IPS DF 6.9 (cell line): ENCODE measurements around the gene TTC21B.

Experiments used
- DNase-seq: peaks from one replicate; pipeline ENCODE4 v3.0.0-alpha.2; 2013; ENCODE audit warnings: low read depth, low spot score
- H3K27ac ChIP-seq: one replicate; pipeline ENCODE4 v1.5.1; 2013; ENCODE audit warnings: low read length, control low read depth
- H3K27me3 ChIP-seq: 2 replicates; pipeline ENCODE4 v1.6.1; 2013; ENCODE audit warnings: mild to moderate bottlenecking, low read length; ENCODE audit not compliant: control insufficient read depth, insufficient read depth
- H3K36me3 ChIP-seq: 2 replicates; pipeline ENCODE4 v1.6.1; 2013; ENCODE audit warnings: low read length; ENCODE audit not compliant: control insufficient read depth, insufficient read depth
- H3K4me1 ChIP-seq: 2 replicates; pipeline ENCODE4 v1.6.1; 2013; ENCODE audit warnings: low read length; ENCODE audit not compliant: control insufficient read depth, insufficient read depth
- H3K4me3 ChIP-seq: 2 replicates; pipeline ENCODE4 v1.5.1; 2013; ENCODE audit warnings: mild to moderate bottlenecking, low read length
- H3K9me3 ChIP-seq: 2 replicates; pipeline ENCODE4 v1.6.1; 2013; ENCODE audit warnings: low read length, inconsistent platforms; ENCODE audit not compliant: control insufficient read depth, insufficient read depth
- whole genome bisulfite sequencing: extraction: QIAGEN DNeasy Blood & Tissue Kit; methylation state at CpG from one replicate; pipeline ENCODE4 v1.1.7; 2013; ENCODE audit warnings: mixed read lengths, missing lambda C conversion rate; ENCODE audit not compliant: insufficient read length, insufficient coverage; 5-methylcytosine and 5-hydroxymethylcytosine counted together

TTC21B gene

DNA sequence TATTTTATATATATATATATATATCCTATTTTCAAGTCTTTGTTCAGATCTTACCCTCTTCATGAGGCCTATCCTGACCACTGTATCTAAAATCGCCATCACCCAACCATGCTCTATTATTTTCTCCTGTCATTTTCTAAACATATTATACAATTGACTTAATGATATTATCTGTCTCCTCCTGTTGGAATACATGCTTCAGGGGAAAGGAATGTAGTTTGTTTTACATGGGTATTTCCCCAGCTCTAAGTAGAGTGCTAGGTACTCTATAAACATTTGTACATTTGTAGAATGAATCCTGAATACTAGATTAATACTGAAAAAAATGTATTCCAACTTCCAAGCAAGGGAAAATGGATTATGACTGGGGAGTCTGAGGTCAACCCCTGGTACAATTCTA lies 26.2 kb downstream of the TTC21B start:
- H3K4me1 ChIP-seq: no peaks in the 10 kb centered on the region
- H3K27me3 ChIP-seq: no peaks in the 10 kb centered on the region
- H3K4me3 ChIP-seq: no peak overlapping the region
- H3K27ac ChIP-seq: no peak overlapping the region
- H3K36me3 ChIP-seq: peaks cover 3% of the 10 kb centered on the region; the same call in 1 of the 2 replicates
- WGBS: no CpG with 5 or more reads among the region's 1 CpG
- no peak for DNase-seq
- H3K9me3 ChIP-seq: no peaks in the 10 kb centered on the region

DNA sequence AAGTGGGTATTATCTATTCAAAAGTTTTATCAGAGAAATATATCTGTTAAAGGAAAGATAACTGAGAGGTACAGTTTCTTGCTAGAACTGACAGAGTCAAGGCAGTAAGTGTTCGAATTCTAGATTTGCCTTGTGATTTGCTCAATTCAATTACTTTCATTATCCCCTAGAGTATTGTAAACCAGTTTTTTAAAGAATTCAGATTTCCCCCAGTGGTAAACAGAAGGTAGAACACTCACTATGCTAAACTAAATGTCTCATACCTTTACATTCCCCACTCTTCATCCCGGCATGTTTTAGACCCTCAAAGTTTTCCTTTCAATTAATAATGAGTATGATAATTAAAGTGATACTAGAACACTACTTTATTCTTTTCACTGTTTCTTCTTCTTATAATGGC lies 28.6 kb downstream of the TTC21B start:
- no CpG with 5 or more reads among the region's 2 CpGs for WGBS
- no peak for DNase-seq
- H3K27me3 ChIP-seq: no peaks in the 10 kb centered on the region
- peaks cover 3% of the 10 kb centered on the region; the same call in 1 of the 2 replicates for H3K36me3 ChIP-seq
- no peak overlapping the region for H3K27ac ChIP-seq
- no peaks in the 10 kb centered on the region for H3K4me1 ChIP-seq
- no peaks in the 10 kb centered on the region for H3K9me3 ChIP-seq
- H3K4me3 ChIP-seq: no peak overlapping the region

DNA sequence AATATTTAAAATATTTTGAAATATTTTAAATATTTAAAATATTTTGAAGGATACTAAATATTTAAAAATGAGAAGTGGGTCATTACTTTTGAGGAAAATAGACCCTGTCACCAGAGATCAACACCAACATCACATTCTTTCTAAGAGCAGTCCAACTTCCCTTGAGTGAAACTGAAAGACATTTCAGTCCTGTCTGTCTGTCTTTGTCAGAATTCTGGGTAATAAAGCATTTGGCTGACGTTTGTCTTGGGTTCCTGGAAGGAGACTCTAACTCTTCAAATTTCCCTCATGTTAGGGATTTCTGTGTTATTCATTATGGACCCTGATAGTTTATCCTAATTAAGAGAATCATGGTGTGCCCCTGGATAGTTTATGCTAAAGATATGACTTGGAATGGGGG lies 32.8 kb downstream of the TTC21B start:
- no peaks in the 10 kb centered on the region for H3K4me1 ChIP-seq
- no peak overlapping the region for H3K27ac ChIP-seq
- H3K27me3 ChIP-seq: no peaks in the 10 kb centered on the region
- H3K36me3 ChIP-seq: no peaks in the 10 kb centered on the region; the same call in 1 of the 2 replicates
- DNase-seq: no peak
- H3K9me3 ChIP-seq: no peaks in the 10 kb centered on the region
- no CpG with 5 or more reads among the region's 1 CpG for WGBS
- H3K4me3 ChIP-seq: no peak overlapping the region

DNA sequence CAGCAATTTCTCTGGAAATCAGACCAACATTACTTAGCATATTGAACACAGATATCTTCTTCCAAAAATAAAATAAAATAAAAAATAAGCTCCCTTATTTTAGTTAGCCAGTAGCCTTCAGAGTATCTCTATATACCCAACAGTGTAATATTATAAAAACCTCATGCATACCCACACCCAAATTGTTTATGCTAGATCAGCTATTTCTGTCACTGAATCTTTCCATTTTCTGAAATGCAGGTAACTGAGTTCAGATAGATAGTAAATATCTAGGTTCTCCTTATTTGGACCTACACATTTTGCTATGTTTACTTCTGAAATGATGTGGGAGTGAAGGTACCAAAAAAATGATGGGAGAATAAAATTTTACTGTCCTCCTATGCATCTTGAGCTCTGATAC lies 39.9 kb downstream of the TTC21B start:
- no peak overlapping the region for H3K27ac ChIP-seq
- no peaks in the 10 kb centered on the region for H3K9me3 ChIP-seq
- H3K4me3 ChIP-seq: no peak overlapping the region
- DNase-seq: no peak
- no peaks in the 10 kb centered on the region for H3K27me3 ChIP-seq
- no peaks in the 10 kb centered on the region; the same call in 1 of the 2 replicates for H3K36me3 ChIP-seq
- H3K4me1 ChIP-seq: no peaks in the 10 kb centered on the region

DNA sequence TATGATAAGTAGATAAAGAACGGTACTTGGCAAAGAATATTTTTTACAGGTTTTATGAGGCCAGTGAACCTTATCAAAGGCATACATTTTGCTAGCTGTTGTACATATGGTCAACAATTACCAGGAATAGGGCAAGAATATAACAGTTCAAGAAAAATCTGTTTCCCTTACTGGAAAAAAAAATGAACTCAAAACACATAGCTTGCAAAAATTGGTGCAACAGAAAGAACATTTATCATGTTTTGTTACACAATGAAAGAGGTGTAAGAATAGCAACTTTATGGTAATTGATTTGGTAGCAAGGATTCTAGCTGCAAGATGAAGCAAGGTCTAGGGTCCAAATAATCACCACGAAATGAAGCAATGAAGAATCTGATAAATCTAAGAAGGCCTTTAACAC lies 41.6 kb downstream of the TTC21B start:
- Histone ChIP-seq H3K36me3 (no peaks in the 10 kb centered on the region; the same call in 1 of the 2 replicates), H3K27ac (no peak overlapping the region)

DNA sequence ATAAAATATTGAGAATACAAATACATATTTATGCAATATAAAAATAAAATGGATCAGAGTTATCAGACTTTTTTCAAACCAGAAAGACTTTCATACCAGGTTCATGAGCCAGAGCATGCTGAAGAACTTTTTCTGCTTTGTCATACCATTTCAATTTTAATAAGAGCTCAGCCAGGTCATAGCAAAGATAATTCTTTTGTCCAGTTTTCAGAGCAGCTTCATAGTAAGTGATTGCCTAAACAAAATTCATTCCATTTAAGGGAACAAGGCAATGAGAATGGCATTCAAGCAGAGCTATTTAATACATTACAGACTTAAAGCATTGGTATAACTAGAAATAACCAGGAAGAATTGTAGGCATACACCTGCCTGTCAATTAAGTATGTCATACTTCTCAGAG lies 42.3 kb downstream of the TTC21B start:
- H3K36me3 ChIP-seq: no peaks in the 10 kb centered on the region; the same call in 1 of the 2 replicates
- no peaks in the 10 kb centered on the region for H3K4me1 ChIP-seq
- DNase-seq: no peak
- H3K4me3 ChIP-seq: no peak overlapping the region
- no peaks in the 10 kb centered on the region for H3K27me3 ChIP-seq
- H3K9me3 ChIP-seq: no peaks in the 10 kb centered on the region
- no peak overlapping the region for H3K27ac ChIP-seq

More for the DNA sequence above, 41.6 kb downstream of the TTC21B start:
- no peak overlapping the region for H3K4me3 ChIP-seq
- no peaks in the 10 kb centered on the region for H3K9me3 ChIP-seq
- H3K27me3 ChIP-seq: no peaks in the 10 kb centered on the region
- WGBS: no CpG with 5 or more reads among the region's 2 CpGs
- DNase-seq: no peak
- no peaks in the 10 kb centered on the region for H3K4me1 ChIP-seq

DNA sequence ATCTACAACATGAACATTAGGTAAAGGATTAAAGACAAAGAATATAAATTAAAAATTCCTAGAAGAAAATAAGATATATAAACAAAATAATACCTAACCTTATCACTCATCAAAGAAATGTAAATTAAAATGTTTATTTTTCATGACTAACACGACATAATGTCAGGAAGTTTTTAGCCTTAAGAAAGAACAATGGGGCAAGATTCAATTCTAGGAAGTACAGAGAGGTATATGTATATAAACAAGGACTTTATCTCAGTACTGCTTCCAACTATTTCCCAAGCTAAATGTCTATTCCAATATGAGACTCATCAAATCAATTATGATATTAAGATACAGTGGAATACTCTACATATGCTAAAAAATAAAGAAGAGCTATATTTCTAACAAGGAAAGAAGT lies 44.1 kb downstream of the TTC21B start:
- no peak overlapping the region for H3K27ac ChIP-seq
- H3K27me3 ChIP-seq: no peaks in the 10 kb centered on the region
- WGBS: no CpG with 5 or more reads among the region's 1 CpG
- no peaks in the 10 kb centered on the region for H3K4me1 ChIP-seq
- no peaks in the 10 kb centered on the region for H3K36me3 ChIP-seq
- no peak for DNase-seq
- H3K9me3 ChIP-seq: no peaks in the 10 kb centered on the region
- H3K4me3 ChIP-seq: no peak overlapping the region

DNA sequence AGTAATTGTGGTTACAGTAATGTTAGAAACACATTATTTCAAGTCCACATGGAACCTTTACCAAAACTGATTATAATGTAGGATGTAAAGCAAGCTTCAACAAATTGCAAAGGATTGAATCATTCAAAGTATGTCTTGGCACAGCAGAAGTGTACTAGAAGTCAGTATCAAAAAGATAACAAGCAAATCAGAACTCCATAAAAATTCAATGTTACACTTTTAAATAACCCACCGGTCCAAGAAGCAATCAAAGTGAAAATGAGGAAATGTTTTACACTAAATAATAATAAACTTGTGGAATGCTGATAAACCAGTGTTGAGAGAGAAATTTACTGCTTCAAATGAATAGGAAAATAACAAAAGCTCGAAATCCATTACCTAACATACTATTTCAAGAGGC lies 47.7 kb downstream of the TTC21B start:
- no peaks in the 10 kb centered on the region for H3K9me3 ChIP-seq
- no peaks in the 10 kb centered on the region for H3K36me3 ChIP-seq
- no CpG with 5 or more reads among the region's 2 CpGs for WGBS
- no peaks in the 10 kb centered on the region for H3K4me1 ChIP-seq
- H3K4me3 ChIP-seq: no peak overlapping the region
- no peak overlapping the region for H3K27ac ChIP-seq
- DNase-seq: no peak
- H3K27me3 ChIP-seq: no peaks in the 10 kb centered on the region

DNA sequence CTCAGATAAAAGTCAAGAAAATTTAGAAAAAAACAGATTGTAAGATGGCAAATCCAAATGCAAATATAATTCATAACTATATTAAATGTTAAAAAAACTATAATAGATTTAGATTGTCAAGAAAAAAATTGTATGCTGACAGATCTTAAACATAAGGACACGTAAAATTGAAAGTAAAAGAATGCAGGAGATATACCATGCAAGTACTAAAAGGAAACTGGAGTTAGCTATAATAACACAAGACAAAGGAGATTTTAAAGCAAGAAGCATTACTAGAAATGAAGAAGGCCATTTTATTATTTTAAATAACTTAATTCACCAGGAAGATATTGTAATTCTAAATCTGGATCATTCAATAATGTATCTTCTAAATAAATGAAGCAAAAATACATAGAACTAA lies 48.3 kb downstream of the TTC21B start:
- Histone ChIP-seq H3K27ac (no peak overlapping the region), H3K27me3 (no peaks in the 10 kb centered on the region), H3K9me3 (no peaks in the 10 kb centered on the region), H3K4me1 (no peaks in the 10 kb centered on the region), H3K4me3 (no peak overlapping the region), H3K36me3 (no peaks in the 10 kb centered on the region)
- WGBS: no CpG with 5 or more reads among the region's 1 CpG
- no peak for DNase-seq

DNA sequence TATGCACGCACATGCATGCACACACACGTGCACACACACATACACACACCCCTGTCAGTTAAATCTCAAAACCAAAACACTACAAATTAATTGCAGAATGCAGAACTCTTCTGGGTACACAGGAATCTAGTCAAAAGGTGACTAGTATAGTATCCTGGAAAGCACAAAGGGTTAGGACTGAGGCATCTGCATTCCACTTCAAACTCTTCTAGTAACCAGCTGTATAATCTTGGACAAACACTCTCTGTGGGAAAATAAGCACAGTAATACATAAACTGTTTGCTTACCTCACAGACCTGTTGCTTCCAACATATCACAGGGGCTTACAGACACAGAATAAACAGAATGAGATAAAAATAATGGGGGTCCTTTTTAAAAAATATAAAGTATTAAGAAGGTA lies 49.1 kb downstream of the TTC21B start:
- Histone ChIP-seq H3K36me3 (no peaks in the 10 kb centered on the region; the same call in 1 of the 2 replicates), H3K9me3 (no peaks in the 10 kb centered on the region), H3K4me3 (no peak overlapping the region), H3K27me3 (no peaks in the 10 kb centered on the region), H3K27ac (no peak overlapping the region), H3K4me1 (no peaks in the 10 kb centered on the region)
- no CpG with 5 or more reads among the region's 2 CpGs for WGBS
- DNase-seq: no peak

DNA sequence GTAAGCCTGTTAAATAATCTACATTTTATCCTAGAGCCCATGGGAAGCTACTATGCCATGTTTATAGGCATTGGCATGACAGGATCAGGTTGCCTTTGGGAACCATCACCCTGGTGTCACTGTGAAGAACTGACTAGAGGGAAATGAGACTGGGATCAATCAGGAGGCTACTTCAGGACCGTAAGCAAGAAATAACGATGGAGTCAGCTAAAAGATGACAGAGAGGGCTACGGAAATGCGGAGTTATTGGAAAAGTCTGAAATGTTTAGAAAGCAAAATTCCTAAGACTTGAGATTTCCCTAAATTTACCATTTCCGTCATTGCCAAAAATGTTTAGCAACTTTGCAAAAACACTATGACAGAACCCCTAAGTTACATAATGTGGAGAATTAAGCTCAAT lies 50.2 kb downstream of the TTC21B start:
- WGBS: no CpG with 5 or more reads among the region's 5 CpGs
- Histone ChIP-seq H3K27me3 (no peaks in the 10 kb centered on the region), H3K9me3 (no peaks in the 10 kb centered on the region), H3K27ac (no peak overlapping the region), H3K4me1 (no peaks in the 10 kb centered on the region), H3K36me3 (peaks cover under 1% of the 10 kb centered on the region; the same call in 1 of the 2 replicates), H3K4me3 (no peak overlapping the region)
- DNase-seq: no peak
